HG03521 (cell line): Measurements from ENCODE around the gene PRR20A.
"Not testable (repeated sequence)": the region's sequence is repeated elsewhere in the genome, so short reads cannot be mapped to it uniquely, and the experiment has no call there.

Experiments used
- ATAC-seq: cut with Tn5 transposase; IDR thresholded peaks from one replicate; pipeline ENCODE4 v1.9.1; 2021; ENCODE audit warnings: mild to moderate bottlenecking, moderate library complexity; ENCODE audit not compliant: unreplicated experiment

The PRR20A gene

DNA sequence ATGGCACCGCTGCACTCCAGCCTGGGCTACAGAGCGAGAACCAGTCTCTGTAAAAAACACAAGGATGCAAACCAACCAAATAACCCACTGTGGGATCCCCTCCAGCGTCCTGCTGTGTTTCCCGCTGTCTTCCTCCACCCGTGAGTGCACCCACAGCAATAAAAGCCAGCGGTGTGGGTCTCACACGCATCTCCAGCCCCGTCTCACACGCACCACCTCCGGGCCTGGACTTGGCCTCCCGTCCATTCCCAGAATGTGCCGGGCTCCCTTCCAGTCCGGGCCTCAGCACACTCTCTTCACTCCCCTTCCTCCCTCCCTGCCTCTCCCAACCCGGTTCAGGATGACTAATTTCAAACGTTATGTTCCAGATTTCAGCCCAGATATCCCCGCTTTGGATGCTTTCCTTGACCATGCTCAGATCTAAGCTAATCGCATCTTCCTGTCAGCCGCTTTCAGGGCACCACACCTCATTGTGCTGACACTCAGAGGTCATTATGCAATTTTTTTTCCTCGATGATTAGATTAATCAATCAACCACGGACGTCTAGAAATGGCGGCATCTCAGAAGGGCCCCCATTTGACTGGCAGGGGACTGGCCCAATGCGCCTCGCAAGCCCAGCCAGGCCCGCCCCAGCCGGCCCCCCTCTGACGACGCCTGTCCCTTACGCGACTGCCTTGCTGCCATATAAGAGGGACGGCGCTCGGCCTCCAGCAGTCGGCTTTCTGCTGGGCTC, at the start of gene PRR20A:
TSS of gene PRR20A (plus strand) at position 684 of the 734 bp plus-strand sequence. CDS start 387 bp downstream, outside the sequence.
- ATAC-seq = not testable (repeated sequence)

- ATAC-seq = no peak
Observed at GRCh38 chr13:57114945-57115344, 25.8 kb upstream of the PRR20A start.

- no peak for ATAC-seq
Observed at GRCh38 chr13:57123681-57124080, 17.0 kb upstream of the PRR20A start.

- ATAC-seq = no peak
Observed at GRCh38 chr13:57128909-57129308, 11.8 kb upstream of the PRR20A start.

DNA sequence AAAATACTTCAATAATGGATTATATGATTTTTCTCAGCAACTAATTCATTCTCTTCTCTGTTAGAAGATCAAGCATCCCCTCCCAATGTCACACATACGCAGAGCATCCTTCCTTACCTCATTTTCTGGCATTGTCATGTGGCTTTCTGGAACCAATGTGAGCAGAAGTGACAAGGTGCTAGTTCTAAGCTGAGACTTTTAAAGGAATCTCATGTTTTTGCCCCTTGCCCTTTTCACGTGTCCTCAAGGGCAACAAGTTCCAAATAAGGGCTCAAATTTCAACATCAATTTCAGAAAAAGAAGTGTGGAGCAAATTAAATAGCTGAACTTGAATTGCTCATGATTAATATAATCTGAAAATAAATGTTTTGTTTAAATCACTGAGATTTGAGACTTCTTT, 4.6 kb upstream of the PRR20A start:
- no peak for ATAC-seq

DNA sequence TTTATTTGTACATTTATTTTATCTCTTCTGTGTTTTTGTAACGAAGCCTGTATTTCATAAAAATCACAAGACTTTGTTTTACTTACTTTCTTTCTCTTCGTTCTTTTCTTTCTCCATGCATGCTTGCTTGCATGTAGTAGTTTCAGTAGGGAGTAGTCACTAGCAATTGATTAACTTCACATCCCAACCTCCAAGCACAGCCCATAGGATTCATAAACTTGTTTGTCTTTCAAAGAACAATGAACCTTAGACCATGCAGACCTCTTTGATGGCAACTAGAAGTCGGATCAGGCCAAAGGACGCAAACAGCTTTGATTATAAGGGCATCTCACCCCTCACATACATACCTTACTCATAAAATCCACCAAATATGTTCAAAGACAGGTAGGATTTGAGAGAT, 3.1 kb upstream of the PRR20A start:
- ATAC-seq = no peak

DNA sequence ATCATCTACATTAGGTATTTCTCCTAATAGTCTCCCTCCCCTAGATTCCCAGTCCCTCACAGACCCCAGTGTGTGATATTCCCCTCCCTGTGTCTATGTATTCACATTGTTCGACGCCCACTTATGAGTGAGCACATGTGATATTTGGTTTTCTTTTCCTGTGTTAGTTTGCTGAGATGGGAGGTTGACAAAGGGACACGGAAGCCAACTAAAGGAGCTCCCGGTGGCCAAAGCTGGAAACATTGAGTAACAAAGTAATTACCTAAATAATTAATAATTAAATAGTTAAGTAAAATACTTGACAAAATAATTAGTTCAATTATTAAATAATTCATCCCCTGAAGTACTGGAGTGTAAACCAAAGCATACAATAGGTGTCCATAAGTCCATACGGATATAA, 1.7 kb upstream of the PRR20A start:
- no peak for ATAC-seq

DNA sequence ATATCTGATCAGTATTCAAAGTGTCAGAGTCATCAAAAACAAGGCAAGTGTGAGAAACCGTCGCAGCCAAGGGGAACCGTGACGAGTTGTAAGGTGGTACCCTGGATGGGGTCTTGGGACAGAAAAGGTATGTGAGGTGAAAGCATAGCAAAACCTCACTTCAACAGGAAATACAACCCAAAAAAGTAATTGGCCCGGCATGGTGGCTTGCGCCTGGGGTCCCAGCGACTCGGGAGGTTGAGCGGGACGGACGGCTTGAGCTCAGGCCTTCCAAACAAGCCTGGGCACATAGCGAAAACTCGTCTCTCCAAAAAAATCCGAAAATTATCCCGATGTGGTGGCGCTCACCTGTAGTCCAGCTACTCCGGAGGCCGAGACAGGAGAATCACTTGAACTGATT, 937 bp upstream of the PRR20A start:
- not testable (repeated sequence) for ATAC-seq

- not testable (repeated sequence) for ATAC-seq
Observed at GRCh38 chr13:57147188-57147587, 6.5 kb downstream of the PRR20A start, which contains the start of gene PRR20B. Gene PRR20B (plus strand): TSS chr13:57147488. CDS start chr13:57147875, 387 bp downstream.

- ATAC-seq = not testable (repeated sequence)
Observed at GRCh38 chr13:57148106-57148505, 7.4 kb downstream of the PRR20A start.

- not testable (repeated sequence) for ATAC-seq
Observed at GRCh38 chr13:57153761-57154160, 13.0 kb downstream of the PRR20A start, which contains the start of gene PRR20C. Gene PRR20C (plus strand): TSS chr13:57154061. CDS start chr13:57154448, 387 bp downstream.

DNA sequence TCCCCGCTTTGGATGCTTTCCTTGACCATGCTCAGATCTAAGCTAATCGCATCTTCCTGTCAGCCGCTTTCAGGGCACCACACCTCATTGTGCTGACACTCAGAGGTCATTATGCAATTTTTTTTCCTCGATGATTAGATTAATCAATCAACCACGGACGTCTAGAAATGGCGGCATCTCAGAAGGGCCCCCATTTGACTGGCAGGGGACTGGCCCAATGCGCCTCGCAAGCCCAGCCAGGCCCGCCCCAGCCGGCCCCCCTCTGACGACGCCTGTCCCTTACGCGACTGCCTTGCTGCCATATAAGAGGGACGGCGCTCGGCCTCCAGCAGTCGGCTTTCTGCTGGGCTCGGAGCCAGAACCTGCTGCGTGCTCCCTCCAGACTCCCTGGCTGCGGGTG, 19.6 kb downstream of the PRR20A start, which contains the start of gene PRR20D:
TSS of gene PRR20D (plus strand) at position 301 of the 400 bp plus-strand sequence. CDS start 387 bp downstream, outside the sequence.
- ATAC-seq = not testable (repeated sequence)

GRCh38 chr13:57166897-57167296, 26.2 kb downstream of the PRR20A start, which contains the start of gene PRR20E:
Gene PRR20E (plus strand): TSS chr13:57167197. CDS start chr13:57167584, 387 bp downstream.
- not testable (repeated sequence) for ATAC-seq

DNA sequence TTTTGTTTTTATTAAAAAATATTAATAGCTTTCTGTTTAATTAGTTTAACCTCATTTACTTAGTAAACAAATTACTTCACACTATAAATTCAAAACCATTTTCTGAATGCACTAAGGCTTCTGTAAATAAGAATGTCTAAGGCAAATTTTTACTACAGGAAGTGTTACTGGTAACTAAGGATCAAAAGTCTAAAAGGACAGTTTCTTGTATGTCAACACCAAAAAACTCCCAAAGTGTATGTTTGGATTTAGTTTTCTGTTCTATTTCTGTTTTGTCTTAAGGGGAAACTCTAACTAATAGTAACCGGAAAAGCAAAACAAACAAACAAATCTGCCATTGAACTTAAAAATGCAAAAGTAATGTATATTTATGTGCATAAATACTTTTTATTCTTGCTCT, 50.9 kb downstream of the PRR20A start:
- ATAC-seq = no peak
